ENCODE results near the gene WDR64. TPM values are rescaled to one million over a fixed set of nuclear protein-coding genes. Genes with fewer than 3 reads are reported as not detected.

Gene WDR64
- total and polyA plus RNA-seq, 2 of the 13 experiments (the other 11 are each of a cell fraction or from before 2014, with no cell fraction given): not detected

DNA sequence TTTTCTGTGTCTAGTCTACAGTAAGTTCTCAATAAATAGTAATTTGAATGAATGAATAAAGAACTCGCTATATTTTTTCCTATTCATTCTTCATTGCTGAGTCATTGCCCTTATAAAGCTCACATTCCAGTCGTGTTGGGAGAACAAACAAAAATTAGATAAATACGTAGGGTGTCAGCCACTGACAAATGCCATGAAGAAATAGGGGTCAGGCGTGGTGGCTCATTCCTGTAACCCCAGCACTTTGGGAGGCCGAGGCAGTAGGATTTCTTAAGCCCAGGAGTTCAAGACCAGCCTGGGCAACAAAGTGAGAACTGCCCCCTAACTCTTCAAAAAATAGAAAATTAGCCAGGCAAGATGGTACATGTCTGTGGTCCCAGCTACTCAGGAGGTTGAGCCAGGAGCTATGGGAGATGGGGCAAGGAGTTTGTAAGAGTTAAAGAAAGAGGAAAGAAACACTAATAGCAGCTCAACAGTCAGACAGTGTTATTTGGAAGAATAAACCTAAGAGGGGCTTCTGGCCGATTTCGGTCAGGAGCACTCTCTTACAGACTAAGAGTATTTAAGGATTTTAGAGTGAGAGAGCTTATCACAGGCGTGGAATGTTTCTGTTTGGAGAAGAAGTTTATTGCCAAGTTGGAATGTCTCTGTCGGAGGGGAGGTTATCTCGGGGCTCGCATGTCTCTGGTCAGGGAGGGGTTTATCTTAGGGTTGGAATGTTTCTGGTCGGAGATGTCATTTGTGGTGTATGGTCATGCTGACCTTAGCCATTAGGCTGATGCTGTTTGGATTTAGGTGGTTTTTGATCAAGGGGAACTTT is 10.1 kb upstream of the WDR64 start (continued):
- TF ChIP-seq, protein P1, sequence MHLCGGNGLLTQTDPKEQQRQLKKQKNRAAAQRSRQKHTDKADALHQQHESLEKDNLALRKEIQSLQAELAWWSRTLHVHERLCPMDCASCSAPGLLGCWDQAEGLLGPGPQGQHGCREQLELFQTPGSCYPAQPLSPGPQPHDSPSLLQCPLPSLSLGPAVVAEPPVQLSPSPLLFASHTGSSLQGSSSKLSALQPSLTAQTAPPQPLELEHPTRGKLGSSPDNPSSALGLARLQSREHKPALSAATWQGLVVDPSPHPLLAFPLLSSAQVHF (CRISPR knock-in tag; IDR thresholded peaks at IDR 0.05): no peak
- TF ChIP-seq GPN1 (CRISPR knock-in tag; IDR thresholded peaks at IDR 0.05; ENCODE audit: borderline replicate concordance) (no peak), CEBPG (CRISPR knock-in tag; IDR thresholded peaks at IDR 0.05) (peak; percentile 57), KDM5B (CRISPR knock-in tag; IDR thresholded peaks at IDR 0.05; ENCODE audit: borderline replicate concordance) (no peak), SRF (IDR thresholded peaks at IDR 0.05; ENCODE audit: low read depth, low read length) (peak; percentile 93), RARA (CRISPR knock-in tag; IDR thresholded peaks at IDR 0.05) (peak; percentile 37), NR2F6 (IDR thresholded peaks at IDR 0.05) (peak; percentile 25; the same call in 1 of the 2 replicates), NR2F6 (CRISPR knock-in tag; IDR thresholded peaks at IDR 0.05) (peak; percentile 54; the same call in 1 of the 2 replicates), NFKBIZ (CRISPR knock-in tag; IDR thresholded peaks at IDR 0.05) (no peak), ZNF326 (CRISPR knock-in tag; IDR thresholded peaks at IDR 0.05; ENCODE audit: borderline replicate concordance) (no peak), ZNF24 (IDR thresholded peaks at IDR 0.05) (no peak), MAFF (IDR thresholded peaks at IDR 0.05; ENCODE audit: low read depth, low read length) (no peak; the same call in 1 of the 2 replicates), ZMYM3 (CRISPR knock-in tag; IDR thresholded peaks at IDR 0.05) (no peak), NFE2 (CRISPR knock-in tag; IDR thresholded peaks at IDR 0.05) (no peak), KDM6A (CRISPR knock-in tag; IDR thresholded peaks at IDR 0.05; ENCODE audit: low read depth) (no peak), RBAK (CRISPR knock-in tag; IDR thresholded peaks at IDR 0.05) (no peak), FLYWCH1 (CRISPR knock-in tag; IDR thresholded peaks at IDR 0.05) (no peak), KLF11 (CRISPR knock-in tag; IDR thresholded peaks at IDR 0.05) (no peak), NR2F2 (IDR thresholded peaks at IDR 0.05; ENCODE audit: borderline replicate concordance, low read depth) (no peak), ZNF350 (CRISPR knock-in tag; IDR thresholded peaks at IDR 0.05; ENCODE audit: borderline replicate concordance, low read depth) (no peak)
- TF ChIP-seq, protein P2, sequence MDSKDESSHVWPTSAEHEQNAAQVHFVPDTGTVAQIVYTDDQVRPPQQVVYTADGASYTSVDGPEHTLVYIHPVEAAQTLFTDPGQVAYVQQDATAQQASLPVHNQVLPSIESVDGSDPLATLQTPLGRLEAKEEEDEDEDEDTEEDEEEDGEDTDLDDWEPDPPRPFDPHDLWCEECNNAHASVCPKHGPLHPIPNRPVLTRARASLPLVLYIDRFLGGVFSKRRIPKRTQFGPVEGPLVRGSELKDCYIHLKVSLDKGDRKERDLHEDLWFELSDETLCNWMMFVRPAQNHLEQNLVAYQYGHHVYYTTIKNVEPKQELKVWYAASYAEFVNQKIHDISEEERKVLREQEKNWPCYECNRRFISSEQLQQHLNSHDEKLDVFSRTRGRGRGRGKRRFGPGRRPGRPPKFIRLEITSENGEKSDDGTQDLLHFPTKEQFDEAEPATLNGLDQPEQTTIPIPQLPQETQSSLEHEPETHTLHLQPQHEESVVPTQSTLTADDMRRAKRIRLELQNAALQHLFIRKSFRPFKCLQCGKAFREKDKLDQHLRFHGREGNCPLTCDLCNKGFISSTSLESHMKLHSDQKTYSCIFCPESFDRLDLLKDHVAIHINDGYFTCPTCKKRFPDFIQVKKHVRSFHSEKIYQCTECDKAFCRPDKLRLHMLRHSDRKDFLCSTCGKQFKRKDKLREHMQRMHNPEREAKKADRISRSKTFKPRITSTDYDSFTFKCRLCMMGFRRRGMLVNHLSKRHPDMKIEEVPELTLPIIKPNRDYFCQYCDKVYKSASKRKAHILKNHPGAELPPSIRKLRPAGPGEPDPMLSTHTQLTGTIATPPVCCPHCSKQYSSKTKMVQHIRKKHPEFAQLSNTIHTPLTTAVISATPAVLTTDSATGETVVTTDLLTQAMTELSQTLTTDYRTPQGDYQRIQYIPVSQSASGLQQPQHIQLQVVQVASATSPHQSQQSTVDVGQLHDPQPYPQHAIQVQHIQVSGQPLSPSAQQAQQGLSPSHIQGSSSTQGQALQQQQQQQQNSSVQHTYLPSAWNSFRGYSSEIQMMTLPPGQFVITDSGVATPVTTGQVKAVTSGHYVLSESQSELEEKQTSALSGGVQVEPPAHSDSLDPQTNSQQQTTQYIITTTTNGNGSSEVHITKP (CRISPR knock-in tag; IDR thresholded peaks at IDR 0.05; ENCODE audit: low read depth): peak; percentile 80
- TF ChIP-seq, protein P3, sequence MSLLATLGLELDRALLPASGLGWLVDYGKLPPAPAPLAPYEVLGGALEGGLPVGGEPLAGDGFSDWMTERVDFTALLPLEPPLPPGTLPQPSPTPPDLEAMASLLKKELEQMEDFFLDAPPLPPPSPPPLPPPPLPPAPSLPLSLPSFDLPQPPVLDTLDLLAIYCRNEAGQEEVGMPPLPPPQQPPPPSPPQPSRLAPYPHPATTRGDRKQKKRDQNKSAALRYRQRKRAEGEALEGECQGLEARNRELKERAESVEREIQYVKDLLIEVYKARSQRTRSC (CRISPR knock-in tag; IDR thresholded peaks at IDR 0.05; ENCODE audit: low read depth): no peak
- TF ChIP-seq, protein P4, sequence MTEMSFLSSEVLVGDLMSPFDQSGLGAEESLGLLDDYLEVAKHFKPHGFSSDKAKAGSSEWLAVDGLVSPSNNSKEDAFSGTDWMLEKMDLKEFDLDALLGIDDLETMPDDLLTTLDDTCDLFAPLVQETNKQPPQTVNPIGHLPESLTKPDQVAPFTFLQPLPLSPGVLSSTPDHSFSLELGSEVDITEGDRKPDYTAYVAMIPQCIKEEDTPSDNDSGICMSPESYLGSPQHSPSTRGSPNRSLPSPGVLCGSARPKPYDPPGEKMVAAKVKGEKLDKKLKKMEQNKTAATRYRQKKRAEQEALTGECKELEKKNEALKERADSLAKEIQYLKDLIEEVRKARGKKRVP (CRISPR knock-in tag; IDR thresholded peaks at IDR 0.05): peak in 1 of 2 experiments; percentile 52; a peak in 2 of 4 replicates
- TF ChIP-seq, protein P5, sequence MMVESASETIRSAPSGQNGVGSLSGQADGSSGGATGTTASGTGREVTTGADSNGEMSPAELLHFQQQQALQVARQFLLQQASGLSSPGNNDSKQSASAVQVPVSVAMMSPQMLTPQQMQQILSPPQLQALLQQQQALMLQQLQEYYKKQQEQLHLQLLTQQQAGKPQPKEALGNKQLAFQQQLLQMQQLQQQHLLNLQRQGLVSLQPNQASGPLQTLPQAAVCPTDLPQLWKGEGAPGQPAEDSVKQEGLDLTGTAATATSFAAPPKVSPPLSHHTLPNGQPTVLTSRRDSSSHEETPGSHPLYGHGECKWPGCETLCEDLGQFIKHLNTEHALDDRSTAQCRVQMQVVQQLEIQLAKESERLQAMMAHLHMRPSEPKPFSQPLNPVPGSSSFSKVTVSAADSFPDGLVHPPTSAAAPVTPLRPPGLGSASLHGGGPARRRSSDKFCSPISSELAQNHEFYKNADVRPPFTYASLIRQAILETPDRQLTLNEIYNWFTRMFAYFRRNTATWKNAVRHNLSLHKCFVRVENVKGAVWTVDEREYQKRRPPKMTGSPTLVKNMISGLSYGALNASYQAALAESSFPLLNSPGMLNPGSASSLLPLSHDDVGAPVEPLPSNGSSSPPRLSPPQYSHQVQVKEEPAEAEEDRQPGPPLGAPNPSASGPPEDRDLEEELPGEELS (CRISPR knock-in tag; IDR thresholded peaks at IDR 0.05): peak; percentile 25; the same call in 1 of the 2 replicates
